ENCODE data around the gene RBSN. TPM values are rescaled to one million over a fixed set of nuclear protein-coding genes. Genes with fewer than 3 reads are reported as not detected.

The RBSN gene
- total RNA-seq, 4 donors from 2014 or later, result 45.0 to 56.1 (median 52.0) TPM

- intact Hi-C loops (cut with DNase I), result loop anchor here (10.0 kb wide), 1 partner anchor 301 kb away; no protein-coding TSS in a partner anchor
- WGBS, 2 donors, result 81 to 82% methylated on average over 3 of the region's 3 CpGs
- Histone ChIP-seq H3K27me3 (no peaks in the 10 kb centered on the region), H3K36me3 (no peaks in the 10 kb centered on the region), H3K27ac (no peak overlapping the region), H3K4me1 (no peaks in the 10 kb centered on the region), H3K9me3 (no peaks in the 10 kb centered on the region), H3K4me3 (replicated peaks in 1 of 3) (no peak overlapping the region)
- no peak for TF ChIP-seq POLR2A (IDR thresholded peaks at IDR 0.05)
- TF ChIP-seq, protein P1, sequence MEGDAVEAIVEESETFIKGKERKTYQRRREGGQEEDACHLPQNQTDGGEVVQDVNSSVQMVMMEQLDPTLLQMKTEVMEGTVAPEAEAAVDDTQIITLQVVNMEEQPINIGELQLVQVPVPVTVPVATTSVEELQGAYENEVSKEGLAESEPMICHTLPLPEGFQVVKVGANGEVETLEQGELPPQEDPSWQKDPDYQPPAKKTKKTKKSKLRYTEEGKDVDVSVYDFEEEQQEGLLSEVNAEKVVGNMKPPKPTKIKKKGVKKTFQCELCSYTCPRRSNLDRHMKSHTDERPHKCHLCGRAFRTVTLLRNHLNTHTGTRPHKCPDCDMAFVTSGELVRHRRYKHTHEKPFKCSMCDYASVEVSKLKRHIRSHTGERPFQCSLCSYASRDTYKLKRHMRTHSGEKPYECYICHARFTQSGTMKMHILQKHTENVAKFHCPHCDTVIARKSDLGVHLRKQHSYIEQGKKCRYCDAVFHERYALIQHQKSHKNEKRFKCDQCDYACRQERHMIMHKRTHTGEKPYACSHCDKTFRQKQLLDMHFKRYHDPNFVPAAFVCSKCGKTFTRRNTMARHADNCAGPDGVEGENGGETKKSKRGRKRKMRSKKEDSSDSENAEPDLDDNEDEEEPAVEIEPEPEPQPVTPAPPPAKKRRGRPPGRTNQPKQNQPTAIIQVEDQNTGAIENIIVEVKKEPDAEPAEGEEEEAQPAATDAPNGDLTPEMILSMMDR (IDR thresholded peaks at IDR 0.05), result no peak
- no peak for DNase-seq
These were observed 14.9 kb upstream of the RBSN start for GRCh38 chr3:15113884-15114283.

DNA sequence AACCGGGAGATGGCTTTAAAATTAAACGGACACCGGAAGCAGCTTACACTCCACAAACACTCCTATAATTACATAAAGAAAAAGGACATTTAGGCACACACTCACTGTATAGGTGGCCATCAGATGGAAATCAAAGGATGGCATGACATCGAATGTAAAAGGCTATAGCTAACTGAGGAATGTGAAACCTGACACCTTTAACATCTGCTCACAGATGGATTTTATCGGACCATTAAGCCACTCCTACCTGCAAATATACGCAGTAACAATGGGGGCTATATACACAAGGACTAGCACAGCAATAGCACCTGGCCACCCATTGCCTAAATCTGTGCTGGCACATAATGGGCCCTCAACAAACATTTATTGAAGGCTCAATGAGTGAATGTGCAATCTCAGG, 14.5 kb upstream of the RBSN start:
- DNase-seq, result no peak
- no peaks in the 10 kb centered on the region for H3K4me1 ChIP-seq
- no peak overlapping the region for H3K4me3 ChIP-seq (replicated peaks in 1 of 3)
- H3K27ac ChIP-seq, result no peak overlapping the region
- intact Hi-C loops (cut with DNase I), result loop anchor here (10.0 kb wide), 1 partner anchor 301 kb away; no protein-coding TSS in a partner anchor
- H3K36me3 ChIP-seq, result no peaks in the 10 kb centered on the region
- no peaks in the 10 kb centered on the region for H3K27me3 ChIP-seq
- TF ChIP-seq, protein P1 (IDR thresholded peaks at IDR 0.05), result no peak
- no peak for TF ChIP-seq POLR2A (IDR thresholded peaks at IDR 0.05)
- 52 to 57% methylated on average over 6 of the region's 6 CpGs for WGBS, 2 donors
- no peaks in the 10 kb centered on the region for H3K9me3 ChIP-seq

DNA sequence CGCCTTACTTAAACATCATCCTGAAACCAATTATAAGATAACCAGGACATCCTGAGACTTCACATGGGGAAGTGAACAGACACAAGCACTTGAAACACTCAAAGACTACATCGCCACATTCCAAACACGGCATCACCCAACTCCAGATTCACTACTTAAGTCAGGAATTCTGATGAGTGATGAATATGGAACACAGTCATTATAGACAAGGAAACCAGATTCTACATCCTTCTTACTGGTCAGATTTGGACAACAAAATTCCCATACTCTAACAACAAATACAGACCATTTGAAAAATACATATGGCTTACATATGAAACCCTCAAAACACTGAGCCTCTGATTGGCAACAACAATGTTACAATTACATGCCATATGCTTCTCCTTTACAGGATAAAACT, 13.1 kb upstream of the RBSN start:
- Histone ChIP-seq H3K4me3 (replicated peaks in 1 of 3) (no peak overlapping the region), H3K27me3 (no peaks in the 10 kb centered on the region), H3K27ac (no peak overlapping the region), H3K4me1 (peaks cover 0 to 5% of the 10 kb centered on the region in 2 donors), H3K9me3 (no peaks in the 10 kb centered on the region), H3K36me3 (no peaks in the 10 kb centered on the region)
- intact Hi-C loops (cut with DNase I), result loop anchor here (10.0 kb wide), 1 partner anchor 303 kb away; no protein-coding TSS in a partner anchor
- DNase-seq, result no peak
- TF ChIP-seq, protein P1 (IDR thresholded peaks at IDR 0.05), result no peak
- TF ChIP-seq POLR2A (IDR thresholded peaks at IDR 0.05), result no peak
- WGBS, 2 donors, result 61 to 75% methylated on average over 3 of the region's 3 CpGs

- WGBS, 2 donors, result 74 to 79% methylated on average over 4 of the region's 4 CpGs
- H3K4me3 ChIP-seq (replicated peaks in 1 of 3), result no peak overlapping the region
- H3K27ac ChIP-seq, result no peak overlapping the region
- no peak for DNase-seq
- intact Hi-C loops (cut with DNase I), result loop anchor here (10.0 kb wide), 1 partner anchor 305 kb away; no protein-coding TSS in a partner anchor
- TF ChIP-seq POLR2A (IDR thresholded peaks at IDR 0.05), result no peak
- TF ChIP-seq, protein P1 (IDR thresholded peaks at IDR 0.05), result no peak
- no peaks in the 10 kb centered on the region for H3K9me3 ChIP-seq
- H3K36me3 ChIP-seq, result no peaks in the 10 kb centered on the region
- peaks cover 0 to 5% of the 10 kb centered on the region in 2 donors for H3K4me1 ChIP-seq
- no peaks in the 10 kb centered on the region for H3K27me3 ChIP-seq
These were observed 11.3 kb upstream of the RBSN start for GRCh38 chr3:15110206-15110605.

GRCh38 chr3:15108869-15109268, 9.9 kb upstream of the RBSN start:
- WGBS, 2 donors, result 82 to 84% methylated on average over 4 of the region's 4 CpGs
- intact Hi-C loops (cut with DNase I), result loop anchor here (10.0 kb wide), 1 partner anchor 96 kb away; the partner anchor contains the start of gene CAPN7
- Histone ChIP-seq H3K27me3 (no peaks in the 10 kb centered on the region), H3K9me3 (no peaks in the 10 kb centered on the region), H3K4me1 (peaks cover 0 to 5% of the 10 kb centered on the region in 2 donors), H3K4me3 (replicated peaks in 1 of 3) (no peak overlapping the region), H3K27ac (no peak overlapping the region), H3K36me3 (no peaks in the 10 kb centered on the region)
- DNase-seq, result no peak
- TF ChIP-seq, protein P1 (IDR thresholded peaks at IDR 0.05), result no peak
